Measurements from ENCODE around the gene TMSB4X. TPM values are rescaled to one million over a fixed set of nuclear protein-coding genes. Genes with fewer than 3 reads are reported as not detected.

TMSB4X gene
- total RNA-seq, 4 donors from 2014 or later = 435 to 1,751 (median 1,260) TPM

GRCh38 chrX:12949927-12950656, 24.8 kb upstream of the TMSB4X start:
- H3K27me3 ChIP-seq = no peaks in the 10 kb centered on the region
- intact Hi-C loops (cut with DNase I) = loop anchor here (10.0 kb wide), 1 partner anchor 535 kb away; no protein-coding TSS in a partner anchor
- WGBS, 2 donors = 13 to 39% methylated on average over 1 to 11 of the region's 11 CpGs
- TF ChIP-seq POLR2A (IDR thresholded peaks at IDR 0.05) (peak in 1 of 4 donors; percentile 47), CTCF (IDR thresholded peaks at IDR 0.05) (no peak)
- no peaks in the 10 kb centered on the region for H3K9me3 ChIP-seq
- no peaks in the 10 kb centered on the region for H3K36me3 ChIP-seq
- peak overlapping the region in 1 of 4 donors; percentile 20 for H3K4me3 ChIP-seq
- peak; percentile 32 for DNase-seq
- peak overlapping the region; percentile 64 to 86 (median 82) for H3K27ac ChIP-seq
- H3K4me1 ChIP-seq = peaks cover 0 to 51% (median 18%) of the 10 kb centered on the region in 3 donors

- TF ChIP-seq CTCF (IDR thresholded peaks at IDR 0.05) (peak in 5 of 6 experiments; percentile 23 to 53 (median 38)), POLR2A (IDR thresholded peaks at IDR 0.05) (no peak)
- WGBS, 2 donors = 47 to 63% methylated on average over 9 of the region's 9 CpGs
- Histone ChIP-seq H3K27me3 (no peaks in the 10 kb centered on the region), H3K4me3 (peak overlapping the region in 1 of 4 donors; percentile 20), H3K36me3 (no peaks in the 10 kb centered on the region), H3K4me1 (peaks cover 0 to 57% (median 22%) of the 10 kb centered on the region in 3 donors), H3K9me3 (no peaks in the 10 kb centered on the region), H3K27ac (peak overlapping the region; percentile 64 to 86 (median 82))
- intact Hi-C loops (cut with DNase I) = loop anchor here (10.0 kb wide), 1 partner anchor 534 kb away; no protein-coding TSS in a partner anchor
- DNase-seq = no peak
These were observed 23.9 kb upstream of the TMSB4X start for GRCh38 chrX:12950851-12951594.

- Histone ChIP-seq H3K27me3 (no peaks in the 10 kb centered on the region), H3K27ac (peak overlapping the region in 2 of 4 donors; percentile 79 to 86), H3K4me3 (no peak overlapping the region), H3K36me3 (no peaks in the 10 kb centered on the region), H3K9me3 (no peaks in the 10 kb centered on the region), H3K4me1 (peaks cover 0 to 58% (median 27%) of the 10 kb centered on the region in 3 donors)
- WGBS, 2 donors = 80 to 86% methylated on average over 5 of the region's 5 CpGs
- intact Hi-C loops (cut with DNase I) = loop anchor here (10.0 kb wide), 1 partner anchor 533 kb away; no protein-coding TSS in a partner anchor
- TF ChIP-seq POLR2A (IDR thresholded peaks at IDR 0.05) (no peak), CTCF (IDR thresholded peaks at IDR 0.05) (no peak)
- no peak for DNase-seq
These were observed 23.3 kb upstream of the TMSB4X start for GRCh38 chrX:12951595-12951975.

GRCh38 chrX:12953420-12953819, 21.5 kb upstream of the TMSB4X start:
- DNase-seq = no peak
- Histone ChIP-seq H3K36me3 (no peaks in the 10 kb centered on the region), H3K27ac (peak overlapping the region in 1 of 4 donors; percentile 17), H3K9me3 (no peaks in the 10 kb centered on the region), H3K27me3 (no peaks in the 10 kb centered on the region), H3K4me3 (no peak overlapping the region), H3K4me1 (peaks cover 0 to 43% (median 22%) of the 10 kb centered on the region in 3 donors)
- intact Hi-C loops (cut with DNase I) = loop anchor here (10.0 kb wide), 1 partner anchor 531 kb away; no protein-coding TSS in a partner anchor
- no peak for TF ChIP-seq CTCF (IDR thresholded peaks at IDR 0.05)
- TF ChIP-seq POLR2A (IDR thresholded peaks at IDR 0.05) = no peak
- 89 to 97% methylated on average over 1 to 5 of the region's 8 CpGs for WGBS, 2 donors

Data from esophagus squamous epithelium (tissue), 5 donors.